ENCODE results near the gene PLA2G4D. TPM values are rescaled to one million over a fixed set of nuclear protein-coding genes. Genes with fewer than 3 reads are reported as not detected.

PLA2G4D gene
- total and polyA plus RNA-seq, 2 experiments from 2014 or later: 0.07 to 0.15 TPM

- H2AFZ ChIP-seq: no peak overlapping the region; the same call in 1 of the 2 replicates
- peaks cover 7% of the 10 kb centered on the region for H3K27me3 Mint-ChIP-seq (ENCODE audit: insufficient read depth, low read depth, poor library complexity)
- H3K27me3 ChIP-seq (ENCODE audit: insufficient read depth): no peaks in the 10 kb centered on the region
- H3K9me3 Mint-ChIP-seq: no peaks in the 10 kb centered on the region
- no peaks in the 10 kb centered on the region for H3F3A ChIP-seq (replicated peaks; ENCODE audit: low read depth)
- H3K36me3 Mint-ChIP-seq (ENCODE audit: low read depth): no peaks in the 10 kb centered on the region
- no peaks in the 10 kb centered on the region for H3K36me3 ChIP-seq (ENCODE audit: insufficient read depth)
- no peak overlapping the region for H3K4me3 Mint-ChIP-seq
- no peak overlapping the region for H3K4me2 ChIP-seq
- no peak overlapping the region for H3K27ac Mint-ChIP-seq
- peaks cover 9% of the 10 kb centered on the region; the same call in 2 of the 3 replicates for H3K4me1 Mint-ChIP-seq
- ATAC-seq (peak; percentile 72), DNase-seq (ENCODE audit: low spot score) (no peak)
- no peak overlapping the region for H3K27ac ChIP-seq (ENCODE audit: low read depth)
- no peak for TF ChIP-seq EZH2phosphoT487 (IDR thresholded peaks at IDR 0.05; ENCODE audit: unreplicated experiment)
- TF ChIP-seq EZH2 (IDR thresholded peaks at IDR 0.05; ENCODE audit: low read depth, unreplicated experiment): no peak
- no peak for TF ChIP-seq ZNF462 (CRISPR knock-in tag; IDR thresholded peaks at IDR 0.05)
- no peak for TF ChIP-seq CTCF (conservative IDR thresholded peaks at IDR 0.05; ENCODE audit: low read depth in 2 of 2)
- no peak for TF ChIP-seq STAT1 (IDR thresholded peaks at IDR 0.05; ENCODE audit: unreplicated experiment)
- no peak for TF ChIP-seq POLR2AphosphoS5 (IDR thresholded peaks at IDR 0.05; ENCODE audit: low read depth)
- no peak for TF ChIP-seq NANOG (IDR thresholded peaks at IDR 0.05; ENCODE audit: borderline replicate concordance)
- TF ChIP-seq ETS1 (IDR thresholded peaks at IDR 0.05): no peak
- no peak for TF ChIP-seq ZNF114 (CRISPR knock-in tag; IDR thresholded peaks at IDR 0.05)
- no peak for TF ChIP-seq ZNF331 (CRISPR knock-in tag; IDR thresholded peaks at IDR 0.05; ENCODE audit: low read depth)
- no peak for TF ChIP-seq CREB1 (CRISPR knock-in tag; IDR thresholded peaks at IDR 0.05; ENCODE audit: low read depth)
- no peak for TF ChIP-seq REST (IDR thresholded peaks at IDR 0.05; ENCODE audit: unreplicated experiment)
- TF ChIP-seq JUNB (IDR thresholded peaks at IDR 0.05; ENCODE audit: unreplicated experiment): no peak
- H4K20me1 ChIP-seq (replicated peaks; ENCODE audit: insufficient read depth): no peaks in the 10 kb centered on the region
- H3K9me2 ChIP-seq (ENCODE audit: insufficient read depth): no peaks in the 10 kb centered on the region
- no peaks in the 10 kb centered on the region for H3K79me2 ChIP-seq (replicated peaks; ENCODE audit: insufficient read depth)
- no peak overlapping the region for H3K4me3 ChIP-seq
- H3K4me1 ChIP-seq (ENCODE audit: insufficient read depth): no peaks in the 10 kb centered on the region; the same call in 1 of the 2 replicates
Measured at GRCh38 chr15:42131826-42132806, 37.8 kb upstream of the PLA2G4D start.
